ENCODE results near the gene RAPGEF2. TPM values are rescaled to one million over a fixed set of nuclear protein-coding genes. Genes with fewer than 3 reads are reported as not detected.

RAPGEF2 gene
- total and polyA plus RNA-seq, 9 of the 15 experiments (the other 6 are each of a cell fraction or from before 2014, with no cell fraction given): 3.1 to 32.6 (median 23.1) TPM

GRCh38 chr4:159102622-159103383 lies at the start of gene RAPGEF2 (continued):
- peak; percentile 73; the same call in 1 of the 2 replicates for TF ChIP-seq THAP12 (CRISPR knock-in tag; IDR thresholded peaks at IDR 0.05)
- no peak; the same call in 1 of the 2 replicates for TF ChIP-seq GMEB1 (CRISPR knock-in tag; IDR thresholded peaks at IDR 0.05)
- no peak for TF ChIP-seq CHCHD3 (CRISPR knock-in tag; IDR thresholded peaks at IDR 0.05)
- no peak for TF ChIP-seq SRSF7 (optimal IDR thresholded peaks at IDR 0.05; ENCODE audit: low read depth, low read length)
- TF ChIP-seq SIN3A (IDR thresholded peaks at IDR 0.05; ENCODE audit: borderline replicate concordance in 2 of 2, control insufficient read depth in 1 of 2, low read depth in 2 of 2, low read length in 2 of 2): peak in 1 of 2 experiments; percentile 77; a peak in 1 of 4 replicates
- TF ChIP-seq POLR2AphosphoS2 (IDR thresholded peaks at IDR 0.05; ENCODE audit: low read length): no peak
- no peak for TF ChIP-seq PTTG1 (tag; IDR thresholded peaks at IDR 0.05; ENCODE audit: low read depth)
- TF ChIP-seq YY1 (IDR thresholded peaks at IDR 0.05; ENCODE audit: borderline replicate concordance in 1 of 3, control insufficient read depth in 1 of 3, extremely low read depth in 1 of 3, insufficient read depth in 3 of 3, insufficient read length in 1 of 3, insufficient replicate concordance in 2 of 3, low read depth in 1 of 3, low read length in 2 of 3): peak in 2 of 3 experiments; percentile 56 to 78
- 0 out of 6 replicates have a peak, but pooled peaks of 1 of the 3 experiments have one; percentile 5 for TF ChIP-seq CTCF (IDR thresholded peaks at IDR 0.05 in 2 of 3, conservative IDR thresholded peaks at IDR 0.05 in 1 of 3; ENCODE audit: insufficient read depth in 2 of 3, low read depth in 1 of 3, low read length in 3 of 3)
- no peak for TF ChIP-seq SMAD3 (CRISPR knock-in tag; conservative IDR thresholded peaks at IDR 0.05)
- no peak for TF ChIP-seq RBM39 (optimal IDR thresholded peaks at IDR 0.05; ENCODE audit: low read depth, low read length)
- TF ChIP-seq MXI1 (IDR thresholded peaks at IDR 0.05; ENCODE audit: low read depth, low read length): no peak
- TF ChIP-seq PHF21A (IDR thresholded peaks at IDR 0.05; ENCODE audit: borderline replicate concordance, low read depth): no peak
- TF ChIP-seq SPI1 (IDR thresholded peaks at IDR 0.05; ENCODE audit: borderline replicate concordance, low read depth, low read length): peak; percentile 88
- TF ChIP-seq MTA2 (IDR thresholded peaks at IDR 0.05; ENCODE audit: low read depth): no peak
- peak; percentile 84 for TF ChIP-seq FOXJ3 (CRISPR knock-in tag; IDR thresholded peaks at IDR 0.05)
- TF ChIP-seq ELK3 (CRISPR knock-in tag; IDR thresholded peaks at IDR 0.05): no peak
